Keratinocyte (primary cell): ENCODE results near the gene CNTNAP3B. TPM values are rescaled to one million over a fixed set of nuclear protein-coding genes. Genes with fewer than 3 reads are reported as not detected.
"Not testable (repeated sequence)": the region's sequence is repeated elsewhere in the genome, so short reads cannot be mapped to it uniquely, and the experiment has no call there.

Experiments
- DNase-seq: peaks from one replicate; pipeline ENCODE4 v3.0.0-alpha.2; 2011; ENCODE audit warnings: low read depth, missing footprints, low spot score
- FAIRE-seq: peaks from 2 replicates; lab custom pipeline; 2011; peaks lifted over from hg19 to GRCh38; lab: Jason Lieb, UNC
- H2AFZ ChIP-seq: 2 replicates; pipeline ENCODE4 v1.6.0; 2012; ENCODE audit warnings: low read length, control low read depth, inconsistent platforms; ENCODE audit not compliant: control insufficient read depth
- H3K27ac ChIP-seq: 2 replicates; pipeline ENCODE4 v1.5.1; 2011; ENCODE audit warnings: low read length; ENCODE audit not compliant: control insufficient read depth, insufficient read depth
- H3K27me3 ChIP-seq: 3 replicates; pipeline ENCODE4 v1.6.0; 2011; ENCODE audit warnings: low read length; ENCODE audit not compliant: control insufficient read depth, insufficient read depth; ENCODE audit errors: extremely low read depth
- H3K36me3 ChIP-seq, 2 experiments: 2 replicates in 1 of 2; 3 replicates in 1 of 2; pipeline ENCODE4 v1.5.1; 2011; ENCODE audit warnings: low read length in 2 of 2, mild to moderate bottlenecking in 1 of 2; ENCODE audit not compliant: control insufficient read depth in 2 of 2, insufficient read depth in 2 of 2; ENCODE audit errors: extremely low read depth in 1 of 2
- H3K4me1 ChIP-seq: 3 replicates; pipeline ENCODE4 v1.5.1; 2011; ENCODE audit warnings: low read length; ENCODE audit not compliant: control insufficient read depth, insufficient read depth; ENCODE audit errors: extremely low read depth
- H3K4me2 ChIP-seq: 3 replicates; pipeline ENCODE4 v1.6.0; 2011; ENCODE audit warnings: low read depth, low read length; ENCODE audit not compliant: control insufficient read depth, insufficient read depth; ENCODE audit errors: extremely low read depth
- H3K4me3 ChIP-seq, 3 experiments: fragments of 200-600 bp in 1 of 3; sonication (generic) in 1 of 3; 2 replicates in 2 of 3; 3 replicates in 1 of 3; pipeline ENCODE4 v1.5.1; 2011 to 2016; ENCODE audit warnings: low read length in 3 of 3, mild to moderate bottlenecking in 3 of 3, control low read depth in 2 of 3, inconsistent platforms in 1 of 3, low read depth in 1 of 3, mixed read lengths in 1 of 3, mixed run types in 1 of 3, moderate library complexity in 1 of 3; ENCODE audit not compliant: control insufficient read depth in 2 of 3, insufficient read depth in 2 of 3; ENCODE audit errors: extremely low read depth in 1 of 3
- H3K79me2 ChIP-seq: 2 replicates; pipeline ENCODE4 v1.6.0; 2012; ENCODE audit warnings: low read length; ENCODE audit not compliant: control insufficient read depth, insufficient read depth
- H3K9ac ChIP-seq: 3 replicates; pipeline ENCODE4 v1.6.0; 2011; ENCODE audit warnings: low read length; ENCODE audit not compliant: control insufficient read depth, insufficient read depth; ENCODE audit errors: extremely low read depth
- H3K9me1 ChIP-seq: 3 replicates; pipeline ENCODE4 v1.6.0; 2011; ENCODE audit warnings: low read length; ENCODE audit not compliant: control insufficient read depth, insufficient read depth; ENCODE audit errors: extremely low read depth
- H3K9me3 ChIP-seq: 2 replicates; pipeline ENCODE4 v1.5.1; 2012; ENCODE audit warnings: low read depth, low read length; ENCODE audit not compliant: control insufficient read depth
- H4K20me1 ChIP-seq: 3 replicates; pipeline ENCODE4 v1.6.0; 2011; ENCODE audit warnings: low read length; ENCODE audit not compliant: control insufficient read depth, insufficient read depth; ENCODE audit errors: extremely low read depth
- dilution Hi-C: fragments of 300-500 bp; cut with MboI; formaldehyde crosslinking; loops from one replicate; pipeline ENCODE4 v1.7.0; 2020; ENCODE audit warnings: low sequenced_read_pairs; ENCODE audit not compliant: extremely low pct_ligation_motif_present
- polyA plus RNA-seq, 5 experiments: library from polyadenylated mRNA; depleted of rRNA in 3 of 5; stranded (reverse) in 3 of 5; stranded (forward) in 1 of 5; unstranded in 1 of 5; fragments of >200 nt; gene quantifications; 1 replicate in 1 of 5; 2 replicates in 3 of 5; 3 replicates in 1 of 5; pipeline versions ENCODE4 v1.2.1 to v1.2.3, GENCODE V29; 2011 to 2012; ENCODE audit warnings: missing spikeins in 2 of 5, low read depth in 1 of 5, low replicate concordance in 1 of 5

Gene CNTNAP3B
- polyA plus RNA-seq, 1 donor (not counting 4 experiments of a cell fraction or from before 2014, with no cell fraction given) = 6.8 TPM

DNA sequence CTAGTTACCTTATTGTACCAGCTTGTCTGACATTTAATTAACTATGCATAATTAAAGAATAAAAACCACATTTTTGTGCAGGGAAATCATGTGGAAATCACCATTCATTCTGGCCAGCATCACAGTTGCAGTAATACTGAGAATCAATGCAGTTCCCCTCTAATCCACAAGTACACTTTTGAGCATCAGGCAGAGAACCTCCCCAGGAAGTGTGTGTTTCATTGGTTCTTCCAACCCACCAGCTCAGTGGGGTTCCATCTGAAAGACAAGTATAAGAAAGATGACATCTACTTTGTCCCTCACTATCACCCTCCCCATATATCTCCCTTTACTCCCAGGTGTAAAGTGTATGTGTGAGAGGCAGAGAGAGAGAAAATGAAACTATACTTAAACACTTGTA, 191.1 kb downstream of the CNTNAP3B start:
- H3K79me2 ChIP-seq, H3K27ac ChIP-seq, H2AFZ ChIP-seq, H3K4me2 ChIP-seq, H3K36me3 ChIP-seq, dilution Hi-C loops, H3K9me3 ChIP-seq, H4K20me1 ChIP-seq, H3K4me1 ChIP-seq, DNase-seq, H3K27me3 ChIP-seq, H3K9me1 ChIP-seq, H3K9ac ChIP-seq, H3K4me3 ChIP-seq, FAIRE-seq: not testable (repeated sequence)

DNA sequence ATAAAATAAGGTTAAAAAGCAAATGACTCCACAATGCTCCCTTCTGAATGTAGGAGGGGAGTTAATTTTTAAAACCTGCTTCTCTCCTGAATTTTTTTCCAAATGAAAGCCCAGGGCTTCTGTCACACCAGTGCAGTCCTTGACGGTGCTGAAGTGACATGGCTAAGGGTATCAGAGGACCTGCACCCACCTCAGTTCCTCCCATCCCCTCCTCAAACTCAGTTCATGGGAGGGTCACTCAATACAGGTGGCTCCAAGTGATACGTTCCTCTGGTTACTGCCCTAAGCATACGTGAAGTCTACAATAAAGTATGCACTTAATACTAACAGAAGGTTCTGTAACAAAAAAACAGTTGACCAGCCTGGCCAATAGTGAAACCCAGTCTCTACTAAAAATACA, 193.5 kb downstream of the CNTNAP3B start:
- H3K9me1 ChIP-seq, H3K4me2 ChIP-seq, FAIRE-seq, H3K4me1 ChIP-seq, H3K79me2 ChIP-seq, H3K27me3 ChIP-seq, H2AFZ ChIP-seq, H3K4me3 ChIP-seq, H3K9ac ChIP-seq, H4K20me1 ChIP-seq, H3K27ac ChIP-seq, DNase-seq, dilution Hi-C loops, H3K36me3 ChIP-seq, H3K9me3 ChIP-seq: not testable (repeated sequence)

DNA sequence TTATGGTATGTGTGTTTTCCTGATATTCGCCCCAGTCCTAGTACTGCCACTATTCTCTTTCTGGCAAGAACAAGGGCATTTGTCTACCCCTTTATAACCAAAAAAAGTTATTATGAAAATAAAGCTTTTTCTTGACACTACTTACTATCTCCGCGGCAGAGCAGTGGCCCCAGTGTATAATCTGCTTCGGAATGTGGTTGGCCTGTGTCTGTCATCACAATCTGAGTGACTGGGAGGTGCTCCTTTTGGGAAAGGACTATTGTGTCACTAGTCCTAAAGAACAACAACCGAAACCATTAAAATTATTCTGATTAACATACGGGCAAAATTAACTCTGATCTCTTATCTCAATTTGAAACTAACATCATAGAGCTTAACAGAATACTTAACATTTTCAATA, 200.1 kb downstream of the CNTNAP3B start:
- H3K4me1 ChIP-seq, H3K9me3 ChIP-seq, H3K4me3 ChIP-seq, H3K9ac ChIP-seq, H3K27me3 ChIP-seq, FAIRE-seq, H4K20me1 ChIP-seq, H3K27ac ChIP-seq, dilution Hi-C loops, H3K9me1 ChIP-seq, H3K36me3 ChIP-seq, H3K79me2 ChIP-seq, H2AFZ ChIP-seq, H3K4me2 ChIP-seq, DNase-seq: not testable (repeated sequence)

DNA sequence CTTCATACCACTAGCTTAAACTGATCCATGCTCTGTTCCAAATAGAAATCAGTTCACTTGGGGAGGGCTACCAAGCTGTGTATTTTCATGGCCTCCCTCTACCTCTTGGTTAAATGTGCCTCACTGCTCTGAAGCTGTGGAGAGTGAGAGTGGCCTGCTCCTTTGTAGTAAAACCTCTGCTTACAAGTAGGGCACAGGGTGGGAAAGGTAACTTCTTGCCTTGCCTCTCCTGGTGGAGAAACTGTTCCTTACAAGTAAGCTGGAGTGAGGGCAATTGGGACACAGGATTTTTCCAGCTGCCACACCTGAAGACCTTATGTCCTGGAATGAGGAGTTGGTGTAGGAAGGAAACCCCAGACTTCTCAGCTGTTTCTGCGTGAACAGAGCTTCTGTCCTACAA, 211.9 kb downstream of the CNTNAP3B start:
- H3K36me3 ChIP-seq, H3K9me3 ChIP-seq, H3K9ac ChIP-seq, DNase-seq, H4K20me1 ChIP-seq, H3K4me1 ChIP-seq, H3K27ac ChIP-seq, FAIRE-seq, H3K4me3 ChIP-seq, H3K79me2 ChIP-seq, dilution Hi-C loops, H3K9me1 ChIP-seq, H3K27me3 ChIP-seq, H3K4me2 ChIP-seq, H2AFZ ChIP-seq: not testable (repeated sequence)

DNA sequence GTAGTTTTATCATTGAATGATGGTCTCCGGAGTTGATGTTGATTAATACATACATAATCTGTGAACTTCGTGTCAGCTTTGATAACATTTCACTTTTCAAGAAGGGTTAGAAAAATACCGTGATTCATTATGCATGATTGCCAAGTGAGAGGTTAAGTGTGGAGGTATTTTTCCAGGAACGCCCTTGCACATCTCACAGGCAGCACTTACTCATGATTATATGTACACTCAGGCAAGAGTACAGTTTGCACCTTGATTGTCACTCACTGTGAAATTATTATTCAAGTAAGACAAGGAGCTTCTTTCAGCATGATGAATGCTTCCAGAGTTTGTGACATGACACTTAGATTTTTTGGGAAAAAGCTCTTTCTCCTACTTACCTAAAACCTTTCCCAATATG, 223.7 kb downstream of the CNTNAP3B start:
- H3K36me3 ChIP-seq, H3K4me1 ChIP-seq, FAIRE-seq, H3K4me3 ChIP-seq, H3K79me2 ChIP-seq, H3K9ac ChIP-seq, H3K4me2 ChIP-seq, H2AFZ ChIP-seq, H3K27me3 ChIP-seq, DNase-seq, H3K9me1 ChIP-seq, H4K20me1 ChIP-seq, dilution Hi-C loops, H3K9me3 ChIP-seq, H3K27ac ChIP-seq: not testable (repeated sequence)
